ENCODE measurements around the gene ADGRB2. TPM values are rescaled to one million over a fixed set of nuclear protein-coding genes. Genes with fewer than 3 reads are reported as not detected.

ADGRB2 gene
- total and polyA plus RNA-seq, 7 donors, result 1.3 to 3.9 (median 1.4) TPM; not detected in 2

GRCh38 chr1:31785020-31785946 lies 21.1 kb upstream of the ADGRB2 start:
- no peaks in the 10 kb centered on the region for H3K9me3 ChIP-seq
- 69 to 70% methylated on average over 20 of the region's 20 CpGs for WGBS, 2 donors
- no peaks in the 10 kb centered on the region for H3K36me3 ChIP-seq
- H3K27me3 ChIP-seq, result no peaks in the 10 kb centered on the region
- intact Hi-C loops (cut with DNase I), result loop anchor here (5.0 kb wide), 2 partner anchors 138 to 223 kb away; no protein-coding TSS in a partner anchor
- no peak overlapping the region for H3K27ac ChIP-seq
- peaks cover 0 to 19% (median 4%) of the 10 kb centered on the region in 4 donors for H3K4me1 ChIP-seq
- H3K4me3 ChIP-seq, result no peak overlapping the region
- TF ChIP-seq POLR2A (IDR thresholded peaks at IDR 0.05), result no peak
- no peak for TF ChIP-seq EP300 (IDR thresholded peaks at IDR 0.05)
- TF ChIP-seq POLR2AphosphoS5 (IDR thresholded peaks at IDR 0.05), result no peak
- no peak for TF ChIP-seq CTCF (IDR thresholded peaks at IDR 0.05)
- peak; percentile 62 for DNase-seq

- no peaks in the 10 kb centered on the region for H3K36me3 ChIP-seq
- DNase-seq, result peak; percentile 5
- H3K4me1 ChIP-seq, result peaks cover 0 to 17% (median 4%) of the 10 kb centered on the region in 4 donors
- no peaks in the 10 kb centered on the region for H3K27me3 ChIP-seq
- no peak overlapping the region for H3K4me3 ChIP-seq
- TF ChIP-seq POLR2AphosphoS5 (IDR thresholded peaks at IDR 0.05) (no peak), CTCF (IDR thresholded peaks at IDR 0.05) (no peak), POLR2A (IDR thresholded peaks at IDR 0.05) (no peak), EP300 (IDR thresholded peaks at IDR 0.05) (no peak)
- H3K9me3 ChIP-seq, result no peaks in the 10 kb centered on the region
- 88 to 91% methylated on average over 4 of the region's 4 CpGs for WGBS, 2 donors
- H3K27ac ChIP-seq, result no peak overlapping the region
- intact Hi-C loops (cut with DNase I), result loop anchor here (5.0 kb wide), 2 partner anchors 137 to 222 kb away; no protein-coding TSS in a partner anchor
Observed at GRCh38 chr1:31784356-31785019, 20.3 kb upstream of the ADGRB2 start.

GRCh38 chr1:31783846-31784245 lies 19.7 kb upstream of the ADGRB2 start:
- 93 to 94% methylated on average over 3 of the region's 3 CpGs for WGBS, 2 donors

More at GRCh38 chr1:31783846-31784245, 19.7 kb upstream of the ADGRB2 start:
- peak; percentile 53 for DNase-seq
- intact Hi-C loops (cut with DNase I), result no loop called here
- no peak for TF ChIP-seq CTCF (IDR thresholded peaks at IDR 0.05)
- no peak for TF ChIP-seq POLR2A (IDR thresholded peaks at IDR 0.05)
- TF ChIP-seq POLR2AphosphoS5 (IDR thresholded peaks at IDR 0.05), result no peak
- no peak for TF ChIP-seq EP300 (IDR thresholded peaks at IDR 0.05)
- Histone ChIP-seq H3K27ac (no peak overlapping the region), H3K4me3 (no peak overlapping the region), H3K36me3 (no peaks in the 10 kb centered on the region), H3K9me3 (no peaks in the 10 kb centered on the region), H3K27me3 (peaks cover 0 to under 1% (median 0%) of the 10 kb centered on the region in 3 donors), H3K4me1 (peaks cover 0 to 13% (median 2%) of the 10 kb centered on the region in 4 donors)

All from sigmoid colon (tissue), 7 donors.